ENCODE measurements around the gene RMDN2.
A peak's percentile ranks its signal among the peaks of the same experiment; 100 is the strongest.

Gene RMDN2, protein sequence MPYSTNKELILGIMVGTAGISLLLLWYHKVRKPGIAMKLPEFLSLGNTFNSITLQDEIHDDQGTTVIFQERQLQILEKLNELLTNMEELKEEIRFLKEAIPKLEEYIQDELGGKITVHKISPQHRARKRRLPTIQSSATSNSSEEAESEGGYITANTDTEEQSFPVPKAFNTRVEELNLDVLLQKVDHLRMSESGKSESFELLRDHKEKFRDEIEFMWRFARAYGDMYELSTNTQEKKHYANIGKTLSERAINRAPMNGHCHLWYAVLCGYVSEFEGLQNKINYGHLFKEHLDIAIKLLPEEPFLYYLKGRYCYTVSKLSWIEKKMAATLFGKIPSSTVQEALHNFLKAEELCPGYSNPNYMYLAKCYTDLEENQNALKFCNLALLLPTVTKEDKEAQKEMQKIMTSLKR

DNA sequence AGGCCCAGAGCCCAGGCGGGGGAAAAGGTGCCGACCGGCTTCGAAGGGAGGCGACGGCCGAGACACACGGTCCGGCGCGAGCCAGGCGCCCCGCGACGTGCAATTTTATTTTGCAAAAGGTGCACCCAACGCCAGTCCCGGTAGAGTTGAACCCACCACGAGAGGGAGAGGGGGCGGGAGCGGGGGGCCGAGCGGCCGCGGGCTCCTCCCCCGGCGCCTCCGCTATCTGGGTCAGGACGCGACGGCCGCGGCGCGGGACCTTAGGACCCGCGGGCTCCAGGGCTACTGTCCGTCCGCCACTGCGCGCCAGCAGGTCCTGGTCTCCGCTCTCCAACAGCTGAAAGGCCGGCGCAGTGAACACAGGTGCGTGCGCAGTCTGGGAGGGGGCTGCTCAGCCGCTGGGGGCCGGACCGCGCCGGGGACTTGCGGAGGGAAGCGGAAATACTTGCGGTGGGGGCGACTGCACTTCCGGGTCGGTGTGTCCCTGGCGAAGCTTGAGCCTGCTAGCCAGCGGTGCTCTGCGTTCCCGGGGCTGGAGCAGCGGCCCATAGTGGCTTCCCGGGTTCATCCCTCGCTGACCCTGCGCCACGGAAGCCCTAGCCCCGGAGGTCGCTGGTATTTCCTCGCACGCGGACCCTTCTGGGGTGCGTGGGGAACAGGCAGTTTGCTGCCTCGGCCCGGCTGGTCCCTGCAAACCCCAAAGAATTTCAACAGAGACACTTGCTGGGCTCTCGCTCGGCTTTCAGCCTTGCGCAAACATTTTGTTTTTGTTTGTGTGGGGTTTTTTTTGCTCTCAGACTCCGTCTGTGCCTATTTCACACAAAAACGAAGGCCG lies at the start of gene RMDN2:
TSS of gene RMDN2 (plus strand) at position 225 of the 835 bp plus-strand sequence. CDS start 3,991 bp downstream, outside the sequence.
- DNase-seq (ENCODE audit: low read depth, low spot score) = peak; percentile 91
- in situ Hi-C loops (cut with HindIII; ENCODE audit: low sequenced_read_pairs) = no loop called here
- peak within 1 kb of the TSS; percentile 57 for H3K4me3 ChIP-seq (ENCODE audit: low read depth, low read length)
- TF ChIP-seq, protein P1, sequence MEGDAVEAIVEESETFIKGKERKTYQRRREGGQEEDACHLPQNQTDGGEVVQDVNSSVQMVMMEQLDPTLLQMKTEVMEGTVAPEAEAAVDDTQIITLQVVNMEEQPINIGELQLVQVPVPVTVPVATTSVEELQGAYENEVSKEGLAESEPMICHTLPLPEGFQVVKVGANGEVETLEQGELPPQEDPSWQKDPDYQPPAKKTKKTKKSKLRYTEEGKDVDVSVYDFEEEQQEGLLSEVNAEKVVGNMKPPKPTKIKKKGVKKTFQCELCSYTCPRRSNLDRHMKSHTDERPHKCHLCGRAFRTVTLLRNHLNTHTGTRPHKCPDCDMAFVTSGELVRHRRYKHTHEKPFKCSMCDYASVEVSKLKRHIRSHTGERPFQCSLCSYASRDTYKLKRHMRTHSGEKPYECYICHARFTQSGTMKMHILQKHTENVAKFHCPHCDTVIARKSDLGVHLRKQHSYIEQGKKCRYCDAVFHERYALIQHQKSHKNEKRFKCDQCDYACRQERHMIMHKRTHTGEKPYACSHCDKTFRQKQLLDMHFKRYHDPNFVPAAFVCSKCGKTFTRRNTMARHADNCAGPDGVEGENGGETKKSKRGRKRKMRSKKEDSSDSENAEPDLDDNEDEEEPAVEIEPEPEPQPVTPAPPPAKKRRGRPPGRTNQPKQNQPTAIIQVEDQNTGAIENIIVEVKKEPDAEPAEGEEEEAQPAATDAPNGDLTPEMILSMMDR (IDR thresholded peaks at IDR 0.05; ENCODE audit: low read depth, low read length) = no peak

GRCh38 chr2:37875403-37875906 lies 49.6 kb upstream of the RMDN2 start:
- DNase-seq (ENCODE audit: low read depth, low spot score) = no peak
- in situ Hi-C loops (cut with HindIII; ENCODE audit: low sequenced_read_pairs) = no loop called here
- TF ChIP-seq, protein P1 (IDR thresholded peaks at IDR 0.05; ENCODE audit: low read depth, low read length) = no peak
- H3K4me3 ChIP-seq (ENCODE audit: low read depth, low read length) = no peak overlapping the region

- TF ChIP-seq, protein P1 (IDR thresholded peaks at IDR 0.05; ENCODE audit: low read depth, low read length) = no peak
- H3K4me3 ChIP-seq (ENCODE audit: low read depth, low read length) = no peak overlapping the region
- DNase-seq (ENCODE audit: low read depth, low spot score) = no peak
- in situ Hi-C loops (cut with HindIII; ENCODE audit: low sequenced_read_pairs) = no loop called here
These were observed 48.9 kb upstream of the RMDN2 start for GRCh38 chr2:37876227-37876626.

DNA sequence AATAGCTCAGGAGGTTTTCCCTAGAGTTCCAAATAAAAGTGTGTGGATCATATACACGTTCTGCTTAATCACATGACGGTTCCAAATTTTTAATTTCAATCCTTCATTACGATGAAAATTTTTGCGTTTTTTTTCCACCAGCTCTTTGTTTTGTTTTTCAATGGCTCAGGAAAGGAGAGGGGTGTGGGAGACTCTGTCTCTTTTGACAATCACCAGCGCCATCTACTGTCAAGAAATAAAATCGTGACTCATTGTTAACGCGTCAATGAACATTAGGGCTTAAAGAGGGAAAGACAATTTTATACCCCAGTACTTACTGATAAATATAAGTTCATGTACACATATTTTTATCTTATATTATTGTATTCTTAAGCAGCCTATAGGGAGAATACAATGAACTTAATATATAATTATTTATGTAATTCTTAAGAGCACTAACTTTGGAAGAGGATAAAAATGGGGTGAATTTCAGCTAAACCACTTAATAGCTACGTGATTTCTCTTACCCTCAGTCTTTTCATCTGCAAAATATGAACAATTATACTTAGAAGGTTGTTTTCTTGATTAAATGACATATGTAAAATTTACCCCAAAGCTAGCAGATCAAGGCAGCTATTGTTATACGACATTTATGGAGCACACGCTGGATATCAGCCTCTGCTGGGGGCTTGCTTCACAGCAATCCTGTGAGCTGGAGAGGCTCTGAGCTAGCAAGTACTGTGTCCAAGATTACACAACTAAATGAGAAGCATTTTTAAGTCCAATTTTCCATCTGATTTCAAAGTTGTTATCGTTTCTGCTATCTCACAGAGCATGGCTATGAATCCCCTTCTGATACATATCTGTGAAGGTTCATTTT lies 47.4 kb upstream of the RMDN2 start:
- DNase-seq (ENCODE audit: low read depth, low spot score) = peak; percentile 69
- H3K4me3 ChIP-seq (ENCODE audit: low read depth, low read length) = no peak overlapping the region
- in situ Hi-C loops (cut with HindIII; ENCODE audit: low sequenced_read_pairs) = no loop called here
- TF ChIP-seq, protein P1 (IDR thresholded peaks at IDR 0.05; ENCODE audit: low read depth, low read length) = peak; percentile 49

GRCh38 chr2:37878536-37878935 lies 46.6 kb upstream of the RMDN2 start:
- H3K4me3 ChIP-seq (ENCODE audit: low read depth, low read length) = no peak overlapping the region
- in situ Hi-C loops (cut with HindIII; ENCODE audit: low sequenced_read_pairs) = no loop called here

More at GRCh38 chr2:37878536-37878935, 46.6 kb upstream of the RMDN2 start:
- DNase-seq (ENCODE audit: low read depth, low spot score) = no peak
- TF ChIP-seq, protein P1 (IDR thresholded peaks at IDR 0.05; ENCODE audit: low read depth, low read length) = no peak
